GM12878 (cell line): Measurements from ENCODE around the gene DPP6. TPM values are rescaled to one million over a fixed set of nuclear protein-coding genes. Genes with fewer than 3 reads are reported as not detected.

Experiments
- ATAC-seq: fragments of 200-7000 bp; cut with Tn5 transposase; 3 replicates; pipeline ENCODE4 v1.9.1; 2020; ENCODE audit warnings: mild to moderate bottlenecking, moderate library complexity
- BruUV-seq: library from RNA; stranded (reverse); fragments of 400-500 nt; replicated peaks from 2 replicates; lab custom pipeline; 2021; lab: Mats Ljungman, UMichigan
- CTCF ChIA-PET: fragments of 300-600 bp; sonication (Branson Sonifier 250); formaldehyde crosslinking; extraction: SDS; loops from one replicate; lab custom pipeline; 2021; ENCODE audit warnings: inconsistent platforms; lab: Yijun Ruan, JAX
- POLR2A ChIA-PET: fragments of 350-600 bp; formaldehyde crosslinking; extraction: SDS; loops from one replicate; lab custom pipeline; 2021; ENCODE audit warnings: inconsistent platforms; lab: Charles Lee
- RAD21 ChIA-PET: fragments of 300-600 bp; sonication (Branson Sonifier 250); formaldehyde crosslinking; loops from one replicate; lab custom pipeline; 2023; ENCODE audit warnings: antibody characterized with exemption; ENCODE audit not compliant: unreplicated experiment; lab: Charles Lee
- SMC1A ChIA-PET: fragments of 300-600 bp; sonication (Branson Sonifier 250); formaldehyde crosslinking; loops from one replicate; lab custom pipeline; 2023; ENCODE audit not compliant: unreplicated experiment, uncharacterized antibody; lab: Charles Lee
- DNase-seq: peaks from one replicate; pipeline ENCODE4 v3.0.0-alpha.2; 2011; ENCODE audit warnings: low read depth, low spot score
- FAIRE-seq: peaks from 3 replicates; lab custom pipeline; 2011; peaks lifted over from hg19 to GRCh38; lab: Jason Lieb, UNC
- H2AFZ ChIP-seq: 2 replicates; pipeline ENCODE4 v1.6.0; 2011; ENCODE audit warnings: low read depth, low read length, control low read depth; ENCODE audit not compliant: control insufficient read depth
- H3K27ac ChIP-seq: 2 replicates; pipeline ENCODE4 v1.5.1; 2011; ENCODE audit warnings: control low read depth; ENCODE audit not compliant: control insufficient read depth, insufficient read depth
- H3K27me3 ChIP-seq, 2 experiments: replicated peaks in 1 of 2; 2 replicates each; pipeline versions ENCODE4 v1.6.0 to v1.6.1; 2011; ENCODE audit warnings: low read length in 1 of 2; ENCODE audit not compliant: control insufficient read depth in 2 of 2, insufficient read depth in 2 of 2
- H3K36me3 ChIP-seq, 2 experiments: 2 replicates each; pipeline ENCODE4 v1.5.1; 2011; ENCODE audit warnings: low read length in 1 of 2; ENCODE audit not compliant: control insufficient read depth in 2 of 2, insufficient read depth in 2 of 2
- H3K4me1 ChIP-seq: 2 replicates; pipeline ENCODE4 v1.6.1; 2011; ENCODE audit warnings: mild to moderate bottlenecking, low read length, moderate library complexity, mixed read lengths; ENCODE audit not compliant: control insufficient read depth, insufficient read depth
- H3K4me2 ChIP-seq: 2 replicates; pipeline ENCODE4 v1.6.0; 2011; ENCODE audit warnings: control low read depth; ENCODE audit not compliant: control insufficient read depth, insufficient read depth
- H3K4me3 ChIP-seq: fragments of 200-600 bp; sonication (generic); 2 replicates; pipeline ENCODE4 v1.5.1; 2016
- H3K79me2 ChIP-seq: 2 replicates; pipeline ENCODE4 v1.6.0; 2011; ENCODE audit warnings: low read length; ENCODE audit not compliant: control insufficient read depth, insufficient read depth
- H3K9ac ChIP-seq: 2 replicates; pipeline ENCODE4 v1.8.0; 2011; ENCODE audit warnings: low read length, control low read depth, mixed read lengths; ENCODE audit not compliant: control insufficient read depth, insufficient read depth
- H3K9me3 ChIP-seq: replicated peaks from 3 replicates; pipeline ENCODE4 v1.5.1; 2011; ENCODE audit warnings: mild to moderate bottlenecking, low read length; ENCODE audit not compliant: control insufficient read depth, insufficient read depth
- H4K20me1 ChIP-seq: 2 replicates; pipeline ENCODE4 v1.6.0; 2011; ENCODE audit not compliant: control insufficient read depth, insufficient read depth
- BCL11A ChIP-seq: IDR thresholded peaks from 2 replicates; pipeline ENCODE4 v1.6.1; 2011; ENCODE audit warnings: low read depth, low read length
- CBX3 ChIP-seq: fragments of 200-600 bp; sonication (generic); IDR thresholded peaks from 2 replicates; pipeline ENCODE4 v1.6.1; 2016; ENCODE audit warnings: low read depth, borderline replicate concordance
- CBX5 ChIP-seq: sonication (generic); IDR thresholded peaks from 2 replicates; pipeline ENCODE4 v1.6.1; 2016; ENCODE audit warnings: low read depth, moderate library complexity, mild to moderate bottlenecking, inconsistent platforms
- DPF2 ChIP-seq: fragments of 450-650 bp; IDR thresholded peaks from 2 replicates; pipeline ENCODE4 v1.6.1; 2017; ENCODE audit warnings: mild to moderate bottlenecking
- GABPA ChIP-seq: IDR thresholded peaks from 2 replicates; pipeline ENCODE4 v1.6.1; 2014; ENCODE audit warnings: antibody characterized with exemption, low read depth, mild to moderate bottlenecking, inconsistent platforms
- GATAD2B ChIP-seq: fragments of 450-650 bp; conservative IDR thresholded peaks from 2 replicates; pipeline ENCODE4 v1.6.1; 2017; ENCODE audit warnings: low read depth, mild to moderate bottlenecking, moderate library complexity
- HDGF ChIP-seq: fragments of 450-650 bp; IDR thresholded peaks from 2 replicates; pipeline ENCODE4 v1.6.1; 2016; ENCODE audit warnings: antibody characterized with exemption
- JUND ChIP-seq: IDR thresholded peaks from 2 replicates; pipeline ENCODE4 v1.6.1; 2012; ENCODE audit warnings: low read depth, mild to moderate bottlenecking, low read length, improper control_type of control experiment, moderate library complexity
- KDM1A ChIP-seq: fragments of 200-600 bp; sonication (generic); IDR thresholded peaks from 2 replicates; pipeline ENCODE4 v1.6.1; 2016; ENCODE audit warnings: borderline replicate concordance
- NBN ChIP-seq: fragments of 450-650 bp; IDR thresholded peaks from 2 replicates; pipeline ENCODE4 v1.6.1; 2016
- NFIC ChIP-seq: IDR thresholded peaks from 2 replicates; pipeline ENCODE4 v1.6.1; 2012; ENCODE audit warnings: low read depth, mild to moderate bottlenecking, inconsistent platforms, low read length, moderate library complexity
- PAX8 ChIP-seq: fragments of 450-650 bp; IDR thresholded peaks from 2 replicates; pipeline ENCODE4 v1.6.1; 2017; ENCODE audit warnings: mild to moderate bottlenecking, moderate library complexity
- RCOR1 ChIP-seq: conservative IDR thresholded peaks from 2 replicates; pipeline ENCODE4 v1.6.1; 2012; ENCODE audit warnings: low read depth, low read length, improper control_type of control experiment
- SREBF2 ChIP-seq: IDR thresholded peaks from 2 replicates; pipeline ENCODE4 v1.6.1; 2012; ENCODE audit warnings: mild to moderate bottlenecking, low read length
- SRF ChIP-seq, 2 experiments: IDR thresholded peaks; 2 replicates each; pipeline ENCODE4 v1.6.1; 2011; ENCODE audit warnings: low read depth in 2 of 2, low read length in 2 of 2, mild to moderate bottlenecking in 1 of 2, moderate library complexity in 1 of 2
- TCF3 ChIP-seq: IDR thresholded peaks from 2 replicates; pipeline ENCODE4 v1.6.1; 2012; ENCODE audit warnings: low read depth, mild to moderate bottlenecking, low read length, borderline replicate concordance; ENCODE audit not compliant: insufficient read depth
- ZNF24 ChIP-seq: fragments of 450-650 bp; IDR thresholded peaks from 2 replicates; pipeline ENCODE4 v1.6.1; 2017; ENCODE audit warnings: antibody characterized with exemption, mild to moderate bottlenecking
- ZNF274 ChIP-seq: IDR thresholded peaks from one replicate; pipeline ENCODE4 v1.8.0; 2011; ENCODE audit not compliant: insufficient read length, insufficient read depth
- WGBS: methylation state at CpG from one replicate; pipeline ENCODE4 v1.1.6; 2016; ENCODE audit warnings: low lambda C conversion rate; ENCODE audit not compliant: insufficient replicate concordance, insufficient coverage; ENCODE audit errors: missing lambda C conversion rate; 5-methylcytosine and 5-hydroxymethylcytosine counted together
- in situ Hi-C: fragments of 300-500 bp; cut with MboI; formaldehyde crosslinking; loops from 9 replicates; pipeline ENCODE4 v1.14.3; 2018; ENCODE audit warnings: mixed read lengths
- intact Hi-C: fragments of 100-400 bp; cut with micrococcal nuclease; formaldehyde crosslinking; loops from one replicate; pipeline ENCODE4 v1.14.2; 2022; ENCODE audit not compliant: unreplicated experiment
- polyA plus RNA-seq, 11 experiments: library from polyadenylated mRNA; depleted of rRNA in 4 of 11; unstranded in 6 of 11; stranded (reverse) in 5 of 11; fragments of >200 nt; fragmentation: Nextera tagmentation in 4 of 11; fragmentation: Illumina TruSeq in 1 of 11; extraction: Ambion mirVana in 4 of 11; extraction: Trizol in 1 of 11; gene quantifications; 1 replicate in 1 of 11; 2 replicates in 10 of 11; pipeline versions ENCODE4 v1.2.1 to v1.2.3, GENCODE V29; 2011 to 2016; ENCODE audit warnings: inconsistent platforms in 2 of 11, missing spikeins in 2 of 11, low read depth in 1 of 11
- total RNA-seq, 4 experiments: library from RNA; depleted of rRNA in 3 of 4; stranded (reverse); fragments of >200 nt in 3 of 4; fragmentation: Illumina TruSeq in 1 of 4; extraction: Trizol in 1 of 4; gene quantifications; 2 replicates each; pipeline versions ENCODE4 v1.2.1 to v1.2.3, GENCODE V29; 2013 to 2021
- TF ChIP-seq, protein P1 (sequence below): fragments of 450-650 bp; IDR thresholded peaks from 2 replicates; pipeline ENCODE4 v1.6.1; 2017; ENCODE audit warnings: mild to moderate bottlenecking, moderate library complexity
- TF ChIP-seq, protein P2 (sequence below): IDR thresholded peaks from 2 replicates; pipeline ENCODE4 v1.6.1; 2012; ENCODE audit warnings: low read depth, low read length, improper control_type of control experiment

Gene DPP6
- total and polyA plus RNA-seq, 10 of the 15 experiments (the other 5 are each of a cell fraction or from before 2014, with no cell fraction given): not detected

DNA sequence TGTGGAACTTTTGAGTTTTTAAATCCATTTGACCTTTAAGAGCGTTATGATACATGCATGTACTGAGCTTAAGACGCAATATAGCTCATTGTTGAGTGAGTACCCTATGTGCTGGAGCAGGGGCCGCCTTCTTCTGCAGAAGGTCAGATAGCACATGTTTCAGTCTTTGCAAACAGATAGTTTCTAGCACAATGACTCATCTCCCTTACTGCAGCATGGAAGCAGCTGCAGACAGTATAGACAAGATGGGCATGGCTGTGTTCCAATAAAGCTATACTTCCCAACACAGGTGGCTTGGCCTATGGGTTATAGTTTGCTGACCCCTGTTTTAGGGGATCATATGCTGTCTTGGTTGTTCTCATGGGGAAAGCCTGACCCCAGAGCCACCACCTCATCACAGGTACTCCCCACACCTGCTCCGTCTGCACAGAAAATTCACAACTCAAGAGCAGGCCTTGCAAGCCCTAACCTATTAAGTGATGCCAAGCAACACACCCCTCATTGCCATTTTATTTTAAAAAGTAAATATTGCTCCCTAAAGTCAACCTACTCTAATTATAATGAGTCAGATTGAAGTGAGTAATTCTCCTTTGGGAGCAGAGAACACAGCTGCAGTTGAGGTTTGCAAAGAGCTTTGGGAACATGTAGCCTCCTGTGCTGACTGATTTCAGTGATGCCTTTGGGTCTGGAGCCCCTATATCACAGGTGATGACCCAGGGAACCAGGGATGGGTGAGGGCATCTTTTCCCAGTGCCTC, 620.6 kb downstream of the DPP6 start:
- CTCF ChIA-PET: no interaction called here
- Histone ChIP-seq H2AFZ (no peak overlapping the region), H3K4me3 (no peak overlapping the region), H3K36me3 (no peaks in the 10 kb centered on the region), H3K4me2 (no peak overlapping the region), H3K9me3 (no peaks in the 10 kb centered on the region), H3K9ac (no peak overlapping the region), H3K4me1 (no peaks in the 10 kb centered on the region), H3K27me3 (no peaks in the 10 kb centered on the region), H4K20me1 (no peaks in the 10 kb centered on the region), H3K27ac (no peak overlapping the region), H3K79me2 (no peaks in the 10 kb centered on the region)
- in situ Hi-C loops (no loop called here), intact Hi-C loops (no loop called here)
- WGBS: 18% methylated on average over 4 of the region's 4 CpGs
- BruUV-seq: no TSS peak
- POLR2A ChIA-PET: no interaction called here
- SMC1A ChIA-PET: no interaction called here
- no peak for TF ChIP-seq JUND
- TF ChIP-seq GABPA: no peak
- TF ChIP-seq KDM1A: no peak
- no peak for TF ChIP-seq NBN
- TF ChIP-seq CBX5: no peak
- TF ChIP-seq SRF (IDR thresholded peaks at IDR 0.05; ENCODE audit: low read depth in 2 of 2, low read length in 2 of 2): no peak
- TF ChIP-seq, protein P1, sequence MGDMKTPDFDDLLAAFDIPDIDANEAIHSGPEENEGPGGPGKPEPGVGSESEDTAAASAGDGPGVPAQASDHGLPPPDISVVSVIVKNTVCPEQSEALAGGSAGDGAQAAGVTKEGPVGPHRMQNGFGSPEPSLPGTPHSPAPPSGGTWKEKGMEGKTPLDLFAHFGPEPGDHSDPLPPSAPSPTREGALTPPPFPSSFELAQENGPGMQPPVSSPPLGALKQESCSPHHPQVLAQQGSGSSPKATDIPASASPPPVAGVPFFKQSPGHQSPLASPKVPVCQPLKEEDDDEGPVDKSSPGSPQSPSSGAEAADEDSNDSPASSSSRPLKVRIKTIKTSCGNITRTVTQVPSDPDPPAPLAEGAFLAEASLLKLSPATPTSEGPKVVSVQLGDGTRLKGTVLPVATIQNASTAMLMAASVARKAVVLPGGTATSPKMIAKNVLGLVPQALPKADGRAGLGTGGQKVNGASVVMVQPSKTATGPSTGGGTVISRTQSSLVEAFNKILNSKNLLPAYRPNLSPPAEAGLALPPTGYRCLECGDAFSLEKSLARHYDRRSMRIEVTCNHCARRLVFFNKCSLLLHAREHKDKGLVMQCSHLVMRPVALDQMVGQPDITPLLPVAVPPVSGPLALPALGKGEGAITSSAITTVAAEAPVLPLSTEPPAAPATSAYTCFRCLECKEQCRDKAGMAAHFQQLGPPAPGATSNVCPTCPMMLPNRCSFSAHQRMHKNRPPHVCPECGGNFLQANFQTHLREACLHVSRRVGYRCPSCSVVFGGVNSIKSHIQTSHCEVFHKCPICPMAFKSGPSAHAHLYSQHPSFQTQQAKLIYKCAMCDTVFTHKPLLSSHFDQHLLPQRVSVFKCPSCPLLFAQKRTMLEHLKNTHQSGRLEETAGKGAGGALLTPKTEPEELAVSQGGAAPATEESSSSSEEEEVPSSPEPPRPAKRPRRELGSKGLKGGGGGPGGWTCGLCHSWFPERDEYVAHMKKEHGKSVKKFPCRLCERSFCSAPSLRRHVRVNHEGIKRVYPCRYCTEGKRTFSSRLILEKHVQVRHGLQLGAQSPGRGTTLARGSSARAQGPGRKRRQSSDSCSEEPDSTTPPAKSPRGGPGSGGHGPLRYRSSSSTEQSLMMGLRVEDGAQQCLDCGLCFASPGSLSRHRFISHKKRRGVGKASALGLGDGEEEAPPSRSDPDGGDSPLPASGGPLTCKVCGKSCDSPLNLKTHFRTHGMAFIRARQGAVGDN: no peak
- no peak for TF ChIP-seq GATAD2B
- TF ChIP-seq TCF3: no peak
- TF ChIP-seq, protein P2, sequence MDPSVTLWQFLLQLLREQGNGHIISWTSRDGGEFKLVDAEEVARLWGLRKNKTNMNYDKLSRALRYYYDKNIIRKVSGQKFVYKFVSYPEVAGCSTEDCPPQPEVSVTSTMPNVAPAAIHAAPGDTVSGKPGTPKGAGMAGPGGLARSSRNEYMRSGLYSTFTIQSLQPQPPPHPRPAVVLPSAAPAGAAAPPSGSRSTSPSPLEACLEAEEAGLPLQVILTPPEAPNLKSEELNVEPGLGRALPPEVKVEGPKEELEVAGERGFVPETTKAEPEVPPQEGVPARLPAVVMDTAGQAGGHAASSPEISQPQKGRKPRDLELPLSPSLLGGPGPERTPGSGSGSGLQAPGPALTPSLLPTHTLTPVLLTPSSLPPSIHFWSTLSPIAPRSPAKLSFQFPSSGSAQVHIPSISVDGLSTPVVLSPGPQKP: no peak
- no peak for TF ChIP-seq PAX8
- TF ChIP-seq NFIC: no peak
- no peak for TF ChIP-seq SREBF2
- no peak for TF ChIP-seq RCOR1
- no peak for TF ChIP-seq BCL11A
- TF ChIP-seq HDGF: no peak
- TF ChIP-seq DPF2: no peak
- no peak for TF ChIP-seq CBX3
- TF ChIP-seq ZNF24: no peak
- no peak for TF ChIP-seq ZNF274
- RAD21 ChIA-PET: no interaction called here
- no peak for DNase-seq
- no peak for ATAC-seq
- no peak for FAIRE-seq
